HEK293T (cell line): ENCODE data around the gene OR2G2.

Experiments used
- ELF4 ChIP-seq: fragments of 450-650 bp; IDR thresholded peaks from 2 replicates; pipeline ENCODE4 v1.6.1; 2017; ENCODE audit warnings: antibody characterized with exemption
- FOXK2 ChIP-seq: fragments of 450-650 bp; IDR thresholded peaks from 2 replicates; pipeline ENCODE4 v1.6.1; 2016; ENCODE audit warnings: mild to moderate bottlenecking
- FOXM1 ChIP-seq: fragments of 450-650 bp; IDR thresholded peaks from 2 replicates; pipeline ENCODE4 v1.6.1; 2017; ENCODE audit warnings: mild to moderate bottlenecking, borderline replicate concordance
- HDGF ChIP-seq: fragments of 450-650 bp; IDR thresholded peaks from 2 replicates; pipeline ENCODE4 v1.6.1; 2017; ENCODE audit warnings: antibody characterized with exemption, borderline replicate concordance
- NFRKB ChIP-seq: fragments of 450-650 bp; IDR thresholded peaks from 2 replicates; pipeline ENCODE4 v1.6.1; 2016; ENCODE audit warnings: mild to moderate bottlenecking, moderate library complexity
- SP1 ChIP-seq: fragments of 450-650 bp; IDR thresholded peaks from 2 replicates; pipeline ENCODE4 v1.6.1; 2017
- SUZ12 ChIP-seq: fragments of 450-650 bp; IDR thresholded peaks from 2 replicates; pipeline ENCODE4 v1.6.1; 2016; ENCODE audit warnings: mild to moderate bottlenecking
- ZNF384 ChIP-seq: fragments of 450-650 bp; IDR thresholded peaks from 2 replicates; pipeline ENCODE4 v1.6.1; 2016
- TF ChIP-seq, protein P1 (sequence below): fragments of 450-650 bp; IDR thresholded peaks from 2 replicates; pipeline ENCODE4 v1.6.1; 2016

DNA sequence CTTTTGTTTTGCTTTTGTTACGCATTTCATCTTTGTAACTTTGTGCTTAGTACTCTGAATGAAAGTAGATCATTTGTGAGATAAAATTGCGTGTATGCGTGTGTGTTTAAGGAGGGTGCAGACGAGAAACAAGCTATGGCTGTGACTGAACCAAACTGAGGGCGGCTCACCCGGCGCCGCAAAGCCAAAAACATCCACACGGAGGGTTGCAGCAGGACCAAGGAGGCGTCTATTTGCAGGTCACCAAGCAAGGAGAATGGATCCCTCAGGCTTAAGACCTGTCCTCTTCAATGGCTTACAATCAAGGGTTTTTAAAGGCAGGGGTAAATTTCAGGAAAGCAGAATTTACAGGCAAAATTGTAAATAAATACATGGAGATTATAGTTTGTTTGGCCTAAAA lies 26.4 kb upstream of the OR2G2 start:
- no peak for TF ChIP-seq HDGF
- no peak for TF ChIP-seq NFRKB
- no peak for TF ChIP-seq SUZ12
- TF ChIP-seq SP1: no peak
- no peak for TF ChIP-seq FOXM1
- TF ChIP-seq, protein P1, sequence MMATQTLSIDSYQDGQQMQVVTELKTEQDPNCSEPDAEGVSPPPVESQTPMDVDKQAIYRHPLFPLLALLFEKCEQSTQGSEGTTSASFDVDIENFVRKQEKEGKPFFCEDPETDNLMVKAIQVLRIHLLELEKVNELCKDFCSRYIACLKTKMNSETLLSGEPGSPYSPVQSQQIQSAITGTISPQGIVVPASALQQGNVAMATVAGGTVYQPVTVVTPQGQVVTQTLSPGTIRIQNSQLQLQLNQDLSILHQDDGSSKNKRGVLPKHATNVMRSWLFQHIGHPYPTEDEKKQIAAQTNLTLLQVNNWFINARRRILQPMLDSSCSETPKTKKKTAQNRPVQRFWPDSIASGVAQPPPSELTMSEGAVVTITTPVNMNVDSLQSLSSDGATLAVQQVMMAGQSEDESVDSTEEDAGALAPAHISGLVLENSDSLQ: no peak
- TF ChIP-seq FOXK2: no peak
- TF ChIP-seq ELF4: no peak
- no peak for TF ChIP-seq ZNF384
